ENCODE results near the gene RAVER1. TPM values are rescaled to one million over a fixed set of nuclear protein-coding genes. Genes with fewer than 3 reads are reported as not detected.

The RAVER1 gene
- total RNA-seq, 1 experiment from 2014 or later, result 55.1 TPM

DNA sequence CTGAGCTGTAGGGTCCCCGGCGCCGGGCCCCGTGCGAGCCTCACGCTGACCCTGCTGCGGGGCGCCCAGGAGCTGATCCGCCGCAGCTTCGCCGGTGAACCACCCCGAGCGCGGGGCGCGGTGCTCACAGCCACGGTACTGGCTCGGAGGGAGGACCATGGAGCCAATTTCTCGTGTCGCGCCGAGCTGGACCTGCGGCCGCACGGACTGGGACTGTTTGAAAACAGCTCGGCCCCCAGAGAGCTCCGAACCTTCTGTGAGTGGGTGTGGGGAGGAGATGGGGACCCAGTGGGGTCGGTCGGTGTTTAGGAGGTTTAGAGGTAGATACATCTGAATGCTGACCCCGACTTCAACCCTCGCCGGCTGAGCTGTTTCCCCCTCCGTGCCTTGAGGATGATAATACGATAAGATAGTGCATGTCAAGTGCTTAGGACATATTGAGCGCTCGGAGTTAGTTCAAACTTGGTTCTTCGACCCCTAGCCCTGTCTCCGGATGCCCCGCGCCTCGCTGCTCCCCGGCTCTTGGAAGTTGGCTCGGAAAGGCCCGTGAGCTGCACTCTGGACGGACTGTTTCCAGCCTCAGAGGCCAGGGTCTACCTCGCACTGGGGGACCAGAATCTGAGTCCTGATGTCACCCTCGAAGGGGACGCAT, 41.6 kb downstream of the RAVER1 start:
- H3K9me3 ChIP-seq, result no peaks in the 10 kb centered on the region
- Mint-ChIP-seq H3K27ac (ENCODE audit: unreplicated experiment) (no peak overlapping the region), H3K4me3 (ENCODE audit: unreplicated experiment) (peak overlapping the region; percentile 87), H3K9me3 (ENCODE audit: unreplicated experiment) (no peaks in the 10 kb centered on the region), H3K27me3 (ENCODE audit: insufficient read depth, unreplicated experiment) (peaks cover 7% of the 10 kb centered on the region), H3K4me1 (ENCODE audit: low read depth, unreplicated experiment) (peaks cover 15% of the 10 kb centered on the region), H3K36me3 (ENCODE audit: insufficient read depth, unreplicated experiment) (peaks cover 14% of the 10 kb centered on the region)
- ChIA-PET POLR2A (interaction anchor here (0.6 to 0.9 kb wide), 2 partner anchors 89 to 99 kb away, joined by 6 read pairs; partner anchors contain the start of gene TYK2), CTCF (interaction anchor here (0.6 to 1.1 kb wide), 9 partner anchors 12 to 108 kb away, joined by 3 to 15 read pairs (median 4); partner anchors contain the start of genes FDX2 and ICAM1)
- no TSS peak for BruUV-seq (replicated peaks)
- peaks cover 23% of the 10 kb centered on the region for H3K4me1 ChIP-seq
- intact Hi-C loops (cut with micrococcal nuclease; ENCODE audit: unreplicated experiment), result no loop called here
- peak overlapping the region; percentile 48 for H3K4me3 ChIP-seq (ENCODE audit: low read depth, low read length)
- DNase-seq, result no peak
- H3K36me3 ChIP-seq (ENCODE audit: control insufficient read depth, insufficient read depth, low read length), result no peaks in the 10 kb centered on the region; the same call in 1 of the 2 replicates
- no peak for TF ChIP-seq CTCF (IDR thresholded peaks at IDR 0.05; ENCODE audit: insufficient read depth in 1 of 2, low read depth in 1 of 2, low read length in 1 of 2, severe bottlenecking in 1 of 2, unreplicated experiment in 1 of 2)
- no peaks in the 10 kb centered on the region for H3K27me3 ChIP-seq (replicated peaks; ENCODE audit: control insufficient read depth, insufficient read depth, low read length)

DNA sequence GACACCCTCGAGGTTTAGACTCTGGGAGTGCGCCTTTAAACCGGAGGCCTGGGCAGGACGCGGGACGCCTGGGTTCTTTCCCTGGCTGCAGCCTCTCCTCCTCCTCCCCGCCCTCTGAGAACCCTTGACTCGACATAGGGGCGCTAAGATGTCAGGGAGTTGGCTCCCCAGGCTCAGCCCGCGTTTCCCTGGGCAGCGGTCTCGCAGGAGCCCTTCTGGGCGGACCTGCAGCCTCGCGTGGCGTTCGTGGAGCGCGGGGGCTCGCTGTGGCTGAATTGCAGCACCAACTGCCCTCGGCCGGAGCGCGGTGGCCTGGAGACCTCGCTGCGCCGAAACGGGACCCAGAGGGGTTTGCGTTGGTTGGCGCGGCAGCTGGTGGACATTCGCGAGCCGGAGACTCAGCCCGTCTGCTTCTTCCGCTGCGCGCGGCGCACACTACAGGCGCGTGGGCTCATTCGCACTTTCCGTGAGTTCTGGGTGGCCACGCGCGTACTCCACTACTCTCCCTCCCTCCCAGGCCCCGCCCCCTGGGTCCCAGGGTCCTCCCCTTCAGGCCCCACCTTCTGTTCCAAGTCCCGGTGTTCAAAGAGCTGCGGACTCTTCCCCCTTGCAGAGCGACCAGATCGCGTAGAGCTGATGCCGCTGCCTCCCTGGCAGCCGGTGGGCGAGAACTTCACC, 42.3 kb downstream of the RAVER1 start:
- H3K4me1 ChIP-seq, result peaks cover 30% of the 10 kb centered on the region
- H3K4me3 ChIP-seq (ENCODE audit: low read depth, low read length), result peak overlapping the region; percentile 48
- intact Hi-C loops (cut with micrococcal nuclease; ENCODE audit: unreplicated experiment), result no loop called here
- no peaks in the 10 kb centered on the region for H3K9me3 Mint-ChIP-seq (ENCODE audit: unreplicated experiment)
- peak; percentile 62 to 70 for DNase-seq
- no peaks in the 10 kb centered on the region; the same call in none of the 2 replicates for H3K36me3 ChIP-seq (ENCODE audit: control insufficient read depth, insufficient read depth, low read length)
- H3K4me1 Mint-ChIP-seq (ENCODE audit: low read depth, unreplicated experiment), result peaks cover 15% of the 10 kb centered on the region
- ChIA-PET CTCF (interaction anchor here (0.7 to 1.1 kb wide), 8 partner anchors 11 to 100 kb away, joined by 3 to 15 read pairs (median 4); partner anchors contain the start of genes FDX2 and ICAM1), POLR2A (interaction anchor here (0.6 to 0.9 kb wide), 2 partner anchors 90 to 100 kb away, joined by 6 read pairs; partner anchors contain the start of gene TYK2)
- H3K27me3 ChIP-seq (replicated peaks; ENCODE audit: control insufficient read depth, insufficient read depth, low read length), result no peaks in the 10 kb centered on the region
- no peaks in the 10 kb centered on the region for H3K9me3 ChIP-seq
- no TSS peak for BruUV-seq (replicated peaks)
- H3K4me3 Mint-ChIP-seq (ENCODE audit: unreplicated experiment), result peak overlapping the region; percentile 87
- peaks cover 14% of the 10 kb centered on the region for H3K36me3 Mint-ChIP-seq (ENCODE audit: insufficient read depth, unreplicated experiment)
- peaks cover 7% of the 10 kb centered on the region for H3K27me3 Mint-ChIP-seq (ENCODE audit: insufficient read depth, unreplicated experiment)
- H3K27ac Mint-ChIP-seq (ENCODE audit: unreplicated experiment), result no peak overlapping the region
- TF ChIP-seq CTCF (IDR thresholded peaks at IDR 0.05; ENCODE audit: insufficient read depth in 1 of 2, low read depth in 1 of 2, low read length in 1 of 2, severe bottlenecking in 1 of 2, unreplicated experiment in 1 of 2), result no peak

DNA sequence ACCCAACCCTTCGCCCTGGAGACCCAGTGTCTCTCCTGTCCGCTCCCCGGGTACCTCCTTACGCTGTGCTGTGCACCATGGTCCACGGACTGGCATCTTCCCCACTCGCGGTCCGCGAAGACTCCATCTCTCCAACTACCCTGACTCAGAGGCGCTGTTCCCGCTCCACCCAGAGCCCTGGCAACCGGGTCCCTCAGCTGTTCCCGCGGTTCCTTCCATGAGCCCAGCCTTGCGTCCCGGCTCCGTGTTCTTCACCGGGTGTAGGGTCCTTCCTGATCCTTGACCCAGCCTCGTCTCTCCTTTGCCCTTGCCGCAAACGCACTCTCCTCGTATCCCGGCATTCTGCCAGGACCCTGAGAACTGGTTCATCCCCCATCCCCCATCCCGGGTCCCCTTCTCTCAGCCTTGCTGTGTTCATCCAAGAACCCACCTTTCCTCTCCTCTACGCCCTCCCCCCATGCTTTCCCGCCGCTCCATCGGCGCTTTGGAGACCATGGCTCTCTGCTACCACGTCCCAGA, 42.9 kb downstream of the RAVER1 start:
- H3K4me1 Mint-ChIP-seq (ENCODE audit: low read depth, unreplicated experiment), result peaks cover 19% of the 10 kb centered on the region
- peak overlapping the region; percentile 87 for H3K4me3 Mint-ChIP-seq (ENCODE audit: unreplicated experiment)
- CTCF ChIA-PET, result interaction anchor here (1.3 to 2.8 kb wide), 3 partner anchors 20 to 90 kb away, joined by 4 to 34 read pairs (median 9); partner anchors contain the start of genes ICAM1 and TYK2
- no peaks in the 10 kb centered on the region for H3K9me3 Mint-ChIP-seq (ENCODE audit: unreplicated experiment)
- TF ChIP-seq CTCF (IDR thresholded peaks at IDR 0.05; ENCODE audit: insufficient read depth in 1 of 2, low read depth in 1 of 2, low read length in 1 of 2, severe bottlenecking in 1 of 2, unreplicated experiment in 1 of 2), result no peak
- peak in 1 of 2 experiments; percentile 26 for DNase-seq
- H3K27ac Mint-ChIP-seq (ENCODE audit: unreplicated experiment), result no peak overlapping the region
- no TSS peak for BruUV-seq (replicated peaks)
- H3K36me3 ChIP-seq (ENCODE audit: control insufficient read depth, insufficient read depth, low read length), result peaks cover under 1% of the 10 kb centered on the region
- H3K27me3 ChIP-seq (replicated peaks; ENCODE audit: control insufficient read depth, insufficient read depth, low read length), result no peaks in the 10 kb centered on the region
- H3K9me3 ChIP-seq, result no peaks in the 10 kb centered on the region
- H3K4me3 ChIP-seq (ENCODE audit: low read depth, low read length), result peak overlapping the region; percentile 48
- H3K4me1 ChIP-seq, result peaks cover 33% of the 10 kb centered on the region
- peaks cover 7% of the 10 kb centered on the region for H3K27me3 Mint-ChIP-seq (ENCODE audit: insufficient read depth, unreplicated experiment)
- POLR2A ChIA-PET, result no interaction called here
- intact Hi-C loops (cut with micrococcal nuclease; ENCODE audit: unreplicated experiment), result no loop called here
- peaks cover 15% of the 10 kb centered on the region for H3K36me3 Mint-ChIP-seq (ENCODE audit: insufficient read depth, unreplicated experiment)

Data from Caco-2 (cell line).